Vagina (tissue), 2 donors: ENCODE measurements around the gene CDC14B. TPM values are rescaled to one million over a fixed set of nuclear protein-coding genes. Genes with fewer than 3 reads are reported as not detected.

ENCODE experiments used
- DNase-seq, 2 donors: peaks; one replicate each; pipeline ENCODE4 v3.0.0-alpha.2; 2017; ENCODE audit errors: extremely low spot score in 2 of 2
- H3K27ac ChIP-seq: fragments of 200-600 bp; sonication (generic); one replicate; pipeline ENCODE4 v1.5.1; 2019
- H3K27me3 ChIP-seq: fragments of 200-600 bp; sonication (generic); one replicate; pipeline ENCODE4 v1.5.1; 2019
- H3K36me3 ChIP-seq, 2 donors: fragments of 200-600 bp; sonication (generic); one replicate each; pipeline ENCODE4 v1.5.1; 2017 to 2019
- H3K4me1 ChIP-seq: fragments of 200-600 bp; sonication (generic); one replicate; pipeline ENCODE4 v1.5.1; 2019
- H3K4me3 ChIP-seq, 2 donors: fragments of 200-600 bp; sonication (generic); 1 replicate in 1 of 2; 2 replicates in 1 of 2; pipeline ENCODE4 v1.5.1; 2016 to 2019
- H3K9me3 ChIP-seq: fragments of 200-600 bp; sonication (generic); one replicate; pipeline ENCODE4 v1.5.1; 2019
- CTCF ChIP-seq, 3 experiments: fragments of 450-650 bp in 2 of 3; fragments of 200-600 bp in 1 of 3; sonication (generic) in 1 of 3; IDR thresholded peaks; one replicate each; pipeline ENCODE4 v1.5.1; 2017 to 2019; ENCODE audit warnings: antibody characterized with exemption in 3 of 3, mild to moderate bottlenecking in 2 of 3, moderate library complexity in 2 of 3
- POLR2A ChIP-seq, 2 donors: fragments of 450-650 bp; IDR thresholded peaks; one replicate each; pipeline ENCODE4 v1.6.1; 2017; ENCODE audit warnings: antibody characterized with exemption in 2 of 2, mild to moderate bottlenecking in 2 of 2, moderate library complexity in 2 of 2
- POLR2AphosphoS5 ChIP-seq, 2 donors: sonication (generic); formaldehyde crosslinking; IDR thresholded peaks; one replicate each; pipeline ENCODE4 v1.9.0; 2017; ENCODE audit warnings: antibody characterized with exemption in 2 of 2, mild to moderate bottlenecking in 2 of 2, low read depth in 1 of 2; ENCODE audit not compliant: insufficient read depth in 1 of 2
- intact Hi-C: fragments of 100-400 bp; cut with DNase I; formaldehyde crosslinking; loops from one replicate; pipeline ENCODE4 v1.15.1; 2023
- total RNA-seq: library from RNA; depleted of rRNA; stranded (reverse); fragments of >200 nt; gene quantifications from one replicate; pipeline ENCODE4 v1.2.3, GENCODE V29; 2016

The CDC14B gene
- total RNA-seq, 1 donor from 2014 or later = 15.7 TPM

- no peak overlapping the region for H3K4me3 ChIP-seq
- no peaks in the 10 kb centered on the region for H3K36me3 ChIP-seq
- H3K27ac ChIP-seq = no peak overlapping the region
- no peak for DNase-seq
- no peaks in the 10 kb centered on the region for H3K27me3 ChIP-seq
- intact Hi-C loops = loop anchor here (2.0 kb wide), 1 partner anchor 335 kb away; no protein-coding TSS in a partner anchor
- no peaks in the 10 kb centered on the region for H3K9me3 ChIP-seq
- H3K4me1 ChIP-seq = no peaks in the 10 kb centered on the region
- no peak for TF ChIP-seq CTCF (IDR thresholded peaks at IDR 0.05)
- no peak for TF ChIP-seq POLR2A (IDR thresholded peaks at IDR 0.05)
- no peak for TF ChIP-seq POLR2AphosphoS5 (IDR thresholded peaks at IDR 0.05; ENCODE audit: insufficient read depth in 1 of 2, low read depth in 1 of 2)
These were observed 46.1 kb upstream of the CDC14B start for GRCh38 chr9:96665789-96666188.

DNA sequence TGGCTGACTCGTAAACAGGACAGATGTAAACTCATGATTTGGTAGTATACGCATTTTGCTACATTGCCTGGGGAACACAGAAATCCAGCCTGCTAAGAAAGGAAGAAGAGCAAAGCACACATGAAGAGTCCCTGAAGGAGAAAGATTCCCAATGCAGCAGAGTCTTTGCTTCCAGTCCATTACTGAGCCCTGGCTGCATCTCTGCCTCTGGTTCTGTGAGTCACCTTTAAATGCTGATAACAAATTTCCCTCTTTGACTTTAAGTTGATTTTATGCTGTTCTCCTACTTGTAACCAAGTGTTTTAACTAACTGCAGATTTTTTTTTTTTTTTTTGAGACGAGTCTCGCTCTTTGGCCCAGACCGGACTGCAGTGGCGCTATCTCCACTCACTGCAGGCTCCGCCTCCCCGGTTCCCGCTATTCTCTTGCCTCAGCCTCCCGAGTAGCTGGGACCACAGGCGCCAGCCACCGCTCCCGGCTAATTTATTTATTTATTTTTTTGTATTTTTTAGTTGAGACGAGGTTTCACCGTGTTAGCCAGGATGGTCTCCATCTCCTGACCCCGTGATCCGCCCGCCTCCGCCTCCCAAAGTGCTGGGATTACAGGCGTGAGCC is 44.0 kb upstream of the CDC14B start:
- intact Hi-C loops = loop anchor here (2.0 kb wide), 1 partner anchor 333 kb away; no protein-coding TSS in a partner anchor
- Histone ChIP-seq H3K27me3 (no peaks in the 10 kb centered on the region), H3K9me3 (no peaks in the 10 kb centered on the region), H3K4me1 (no peaks in the 10 kb centered on the region), H3K36me3 (no peaks in the 10 kb centered on the region), H3K27ac (no peak overlapping the region), H3K4me3 (no peak overlapping the region)
- no peak for DNase-seq
- TF ChIP-seq POLR2A (IDR thresholded peaks at IDR 0.05) (no peak), POLR2AphosphoS5 (IDR thresholded peaks at IDR 0.05; ENCODE audit: insufficient read depth in 1 of 2, low read depth in 1 of 2) (no peak), CTCF (IDR thresholded peaks at IDR 0.05) (no peak)

GRCh38 chr9:96661711-96662110 is 42.1 kb upstream of the CDC14B start:
- intact Hi-C loops = no loop called here

GRCh38 chr9:96660692-96661248 is 41.1 kb upstream of the CDC14B start:
- Histone ChIP-seq H3K27ac (no peak overlapping the region), H3K36me3 (no peaks in the 10 kb centered on the region), H3K4me1 (peaks cover 6% of the 10 kb centered on the region), H3K4me3 (no peak overlapping the region), H3K27me3 (no peaks in the 10 kb centered on the region), H3K9me3 (no peaks in the 10 kb centered on the region)
- no peak for DNase-seq
- intact Hi-C loops = no loop called here
- no peak for TF ChIP-seq CTCF (IDR thresholded peaks at IDR 0.05)
- TF ChIP-seq POLR2A (IDR thresholded peaks at IDR 0.05) = no peak
- no peak for TF ChIP-seq POLR2AphosphoS5 (IDR thresholded peaks at IDR 0.05; ENCODE audit: insufficient read depth in 1 of 2, low read depth in 1 of 2)

More at GRCh38 chr9:96661711-96662110, 42.1 kb upstream of the CDC14B start:
- no peaks in the 10 kb centered on the region for H3K9me3 ChIP-seq
- H3K27ac ChIP-seq = no peak overlapping the region
- H3K4me3 ChIP-seq = no peak overlapping the region
- H3K4me1 ChIP-seq = no peaks in the 10 kb centered on the region
- H3K27me3 ChIP-seq = no peaks in the 10 kb centered on the region
- no peak for TF ChIP-seq CTCF (IDR thresholded peaks at IDR 0.05)
- TF ChIP-seq POLR2AphosphoS5 (IDR thresholded peaks at IDR 0.05; ENCODE audit: insufficient read depth in 1 of 2, low read depth in 1 of 2) = no peak
- no peak for TF ChIP-seq POLR2A (IDR thresholded peaks at IDR 0.05)
- DNase-seq = no peak
- no peaks in the 10 kb centered on the region for H3K36me3 ChIP-seq
